HG02840 (cell line): ENCODE data around the gene VGF.

Experiments
- ATAC-seq: cut with Tn5 transposase; IDR thresholded peaks from one replicate; pipeline ENCODE4 v1.9.1; 2021; ENCODE audit warnings: mild to moderate bottlenecking, moderate library complexity, moderate number of reproducible peaks; ENCODE audit not compliant: unreplicated experiment, low FRiP score

VGF gene

DNA sequence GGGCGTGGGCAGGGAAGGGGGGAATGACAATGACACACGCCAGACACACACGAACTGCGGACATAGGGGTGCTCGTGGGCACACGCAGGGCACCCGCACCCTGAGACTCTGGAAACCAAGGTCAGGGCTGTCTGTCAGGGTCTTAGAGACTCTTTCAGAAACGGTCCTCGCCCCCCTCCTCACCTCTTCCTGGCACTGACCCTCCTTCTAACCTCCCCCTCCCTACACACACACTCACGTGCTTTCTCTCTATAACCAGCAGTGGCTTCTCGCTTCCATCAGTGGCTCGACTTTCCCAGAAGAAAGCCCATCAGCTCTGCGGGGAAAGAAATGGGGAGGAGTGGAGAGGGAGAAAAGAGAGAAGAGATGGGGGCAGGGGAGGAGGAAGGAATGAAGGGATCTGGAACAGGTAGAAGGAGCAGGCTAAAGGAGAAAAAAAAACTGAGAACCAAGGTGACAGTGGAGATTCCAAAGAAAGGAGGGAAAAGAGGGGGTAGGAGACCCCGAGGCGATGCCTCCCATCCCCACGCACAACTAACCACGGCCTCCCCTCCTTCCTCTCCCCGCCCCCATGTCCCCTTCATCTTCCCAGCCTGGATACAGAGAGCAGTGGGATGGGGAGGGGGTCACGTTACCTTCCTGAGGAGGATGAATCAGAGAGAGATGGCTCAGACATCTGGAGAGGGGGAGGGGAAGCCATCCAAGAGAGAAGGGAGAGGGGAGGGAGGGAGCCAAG, 1.7 kb upstream of the VGF start:
- no peak for ATAC-seq

DNA sequence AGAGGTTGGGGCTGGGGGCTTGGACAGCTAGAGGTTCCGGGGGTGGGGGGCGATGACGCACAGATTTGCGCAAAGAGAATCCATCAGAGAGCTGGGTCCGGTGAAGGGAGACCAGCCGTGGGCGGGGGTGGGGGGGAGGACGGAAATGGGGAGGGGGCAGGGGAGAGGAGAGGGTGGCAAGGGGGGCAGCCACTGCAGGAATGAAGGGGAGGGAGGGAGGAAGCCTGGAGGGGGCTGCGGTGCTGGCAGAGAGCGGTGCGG, 1.2 kb upstream of the VGF start:
- ATAC-seq = no peak

DNA sequence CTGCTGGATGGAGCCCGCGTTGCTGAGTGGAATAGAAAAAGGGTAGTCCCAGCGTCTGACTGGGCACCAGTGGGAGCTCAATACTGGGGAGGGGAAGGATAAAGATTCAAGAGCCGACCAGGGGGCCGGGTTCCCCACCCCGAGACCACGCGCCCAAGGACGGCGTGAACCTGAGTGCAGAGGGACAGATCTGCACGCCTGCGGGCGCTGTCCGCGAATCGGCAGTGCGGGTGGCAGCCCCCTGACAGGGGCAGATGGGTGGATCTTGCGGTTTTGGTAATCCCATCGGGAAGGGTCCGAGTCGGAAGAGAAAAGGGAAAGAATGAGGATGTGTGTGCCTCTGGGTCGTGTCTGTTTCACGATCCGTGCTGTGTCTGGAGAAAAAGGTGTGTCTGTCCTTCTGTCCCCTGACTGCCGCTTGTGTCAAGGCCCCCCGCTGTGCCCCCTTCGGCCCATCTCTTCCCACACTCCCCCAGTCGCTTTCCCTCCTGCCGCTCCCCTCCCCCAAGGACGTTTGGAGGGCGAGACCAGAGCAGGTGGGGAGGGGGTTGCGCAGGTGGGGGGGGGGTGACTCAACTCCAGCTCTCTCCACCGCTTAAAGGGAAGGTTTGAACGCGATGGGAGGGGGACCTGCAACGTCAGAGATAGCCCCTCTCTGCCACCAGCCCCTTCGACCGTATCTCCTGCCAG, 734 bp upstream of the VGF start:
- no peak for ATAC-seq

DNA sequence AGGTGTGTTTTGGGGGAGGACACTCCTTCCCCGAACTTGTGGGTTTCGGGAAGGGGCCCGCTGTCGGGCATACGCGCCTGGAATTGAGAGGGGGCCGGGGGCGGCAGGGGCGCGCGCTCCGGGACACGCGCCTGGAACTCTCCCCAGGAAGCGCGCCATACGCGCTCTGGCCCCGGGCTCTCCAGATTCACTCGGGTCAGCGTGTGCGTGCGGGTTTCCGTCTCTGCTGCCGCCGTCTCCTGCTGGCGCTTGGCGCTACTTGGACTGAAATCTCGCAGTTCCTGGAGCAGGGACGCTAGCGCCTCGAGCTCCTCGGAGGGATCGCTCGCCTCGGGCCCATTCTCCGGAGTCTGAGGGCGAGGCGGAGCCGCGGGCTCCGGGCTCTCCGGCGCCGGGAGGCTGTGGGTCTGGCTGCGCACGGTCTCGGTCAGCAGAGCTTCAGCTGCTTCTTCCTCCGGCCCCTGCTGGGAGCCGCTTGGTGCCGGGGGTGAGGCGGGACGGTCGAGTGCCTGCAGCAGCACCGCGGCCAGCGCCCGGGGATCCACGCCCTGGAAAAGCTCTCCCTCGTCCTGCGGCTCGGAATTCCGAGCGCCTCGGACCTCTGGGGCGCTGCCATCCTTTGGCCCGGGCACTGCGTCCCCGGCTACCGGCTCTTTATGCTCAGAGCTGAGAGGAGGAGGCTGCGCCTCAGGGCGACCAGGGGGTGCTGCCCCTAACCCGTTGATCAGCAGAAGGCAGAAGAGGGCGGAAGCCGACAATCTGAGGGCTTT, 1.1 kb downstream of the VGF start:
- no peak for ATAC-seq

DNA sequence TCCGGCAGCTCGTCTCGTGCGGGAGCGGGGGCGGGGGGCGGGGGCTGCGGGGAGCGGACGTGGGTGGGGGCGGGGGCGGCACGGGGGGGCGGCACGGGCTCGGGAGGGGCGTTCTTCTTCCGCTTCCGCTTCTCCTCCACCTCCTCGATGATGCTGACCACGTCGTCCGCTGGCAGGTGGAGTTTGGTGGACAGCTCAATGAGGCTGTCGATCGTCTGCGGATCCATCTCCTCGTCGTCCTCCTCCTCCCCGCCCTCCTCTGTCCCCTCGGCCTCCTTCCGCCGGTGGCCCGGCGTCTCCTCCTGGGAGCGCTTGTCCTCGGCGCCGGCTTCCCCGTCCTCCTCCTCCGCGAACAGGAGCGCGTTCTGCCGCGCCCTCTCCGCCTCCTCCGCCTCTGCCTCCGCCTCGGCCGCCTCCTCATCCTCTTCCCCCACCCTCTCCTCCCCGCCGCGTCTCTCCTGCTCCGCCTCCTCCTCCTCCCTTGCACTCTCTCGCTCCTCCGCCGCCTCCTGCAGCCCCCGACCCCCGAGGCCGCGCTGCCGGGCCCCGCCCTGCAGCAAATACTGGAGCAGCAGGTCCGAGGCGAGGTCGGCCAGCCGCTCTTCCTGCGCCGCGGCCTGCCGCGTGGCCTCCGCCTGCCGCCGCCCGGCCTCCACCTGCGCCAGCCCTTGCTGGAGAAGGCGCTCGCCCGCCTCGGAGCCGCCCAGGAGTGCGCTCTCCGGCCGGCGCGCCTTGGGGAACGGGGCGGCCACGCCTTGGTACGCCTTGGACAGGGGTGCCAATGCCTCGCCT, 1.9 kb downstream of the VGF start:
- ATAC-seq = no peak

DNA sequence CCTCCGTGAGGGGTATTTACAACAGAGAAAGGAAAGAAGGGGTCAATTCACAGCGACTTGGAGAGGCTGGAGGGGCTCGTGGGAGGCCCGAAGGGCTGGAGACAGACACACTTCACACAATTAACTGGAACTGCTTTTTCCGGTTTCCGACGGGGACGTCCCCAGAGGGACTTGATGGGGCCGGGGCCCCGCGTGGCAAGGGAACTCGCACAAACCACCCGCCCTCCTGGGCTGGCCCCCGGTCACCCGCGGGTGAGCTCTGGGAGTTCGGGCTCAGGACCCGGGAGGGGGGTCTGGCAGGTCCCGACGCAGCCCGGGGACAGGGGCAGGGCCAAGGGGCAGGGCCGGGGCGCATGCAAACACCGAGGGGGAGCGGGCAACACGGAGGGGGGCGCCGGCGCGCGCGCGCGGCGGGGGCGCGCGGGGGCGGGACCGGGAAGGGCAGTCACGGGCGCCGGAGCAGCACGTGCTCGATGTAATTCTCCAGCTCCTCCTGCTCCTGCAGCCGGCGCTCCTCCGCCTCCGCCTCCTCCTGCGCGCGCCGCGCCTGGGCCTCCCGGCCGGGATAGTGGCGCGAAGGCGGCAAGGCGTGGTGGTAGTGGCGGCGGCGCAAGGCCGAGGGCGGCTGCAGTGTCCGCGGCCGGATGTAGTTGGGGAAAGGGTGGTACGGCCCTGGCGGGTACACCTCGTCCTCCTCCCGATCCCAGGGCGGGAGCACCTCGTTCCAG, 2.7 kb downstream of the VGF start:
- ATAC-seq = no peak

DNA sequence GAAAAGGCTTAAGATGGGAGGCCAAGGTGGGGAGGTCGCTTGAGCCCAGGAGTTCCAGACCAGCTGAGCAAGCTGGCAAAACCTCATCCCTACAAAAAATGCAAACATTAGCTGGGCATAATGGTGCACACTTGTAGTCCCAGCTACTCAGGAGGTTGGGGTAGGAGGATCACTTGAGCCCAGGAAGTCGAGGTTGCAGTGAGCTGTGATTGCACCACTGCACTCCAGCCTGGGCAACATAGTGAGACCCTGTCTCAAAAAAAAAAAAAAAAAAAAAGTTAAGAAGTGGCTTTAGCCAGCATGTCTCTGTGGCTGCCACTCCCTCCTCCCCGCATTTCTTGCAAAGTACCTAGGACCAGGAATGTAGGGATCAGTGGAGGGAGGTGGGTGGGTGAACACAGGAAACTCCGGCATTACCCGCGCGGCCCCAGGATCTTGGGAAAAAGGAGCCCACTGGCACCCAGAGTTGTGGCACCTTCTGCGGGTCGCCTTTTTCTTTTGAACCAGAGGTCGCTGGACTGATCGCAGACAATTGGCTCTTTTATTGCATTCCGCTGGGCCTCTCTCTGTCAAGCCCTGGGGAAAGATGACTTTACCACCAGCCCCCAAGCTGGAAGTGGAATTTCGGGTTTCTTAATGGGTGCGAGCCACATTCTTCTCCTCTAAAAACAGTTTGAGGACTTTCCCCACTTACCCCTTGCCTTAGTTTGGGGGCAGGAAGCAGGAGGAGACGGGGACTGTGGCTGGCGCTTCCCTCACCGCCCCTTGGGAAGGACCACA, 3.5 kb downstream of the VGF start:
- no peak for ATAC-seq

DNA sequence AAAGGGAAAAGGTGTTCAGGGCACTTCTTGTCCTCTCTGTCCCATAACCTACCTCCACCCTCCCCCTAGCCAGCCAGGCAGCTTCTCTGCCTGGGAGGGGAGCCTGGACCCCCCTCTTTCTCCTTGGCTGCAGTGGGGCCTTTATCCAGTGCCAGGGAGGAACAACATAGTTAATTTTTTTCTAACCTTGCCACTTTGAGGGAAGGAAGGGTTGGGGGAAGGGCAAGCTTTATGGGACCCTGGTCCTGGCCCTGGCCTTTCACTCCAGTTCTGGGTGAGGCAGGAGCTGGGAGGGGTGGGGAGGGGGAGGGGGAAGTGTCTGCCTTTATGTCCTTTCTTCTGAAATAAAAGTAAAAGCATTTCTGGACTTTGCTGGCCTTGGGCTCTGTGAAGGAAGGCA, 4.5 kb downstream of the VGF start:
- no peak for ATAC-seq

DNA sequence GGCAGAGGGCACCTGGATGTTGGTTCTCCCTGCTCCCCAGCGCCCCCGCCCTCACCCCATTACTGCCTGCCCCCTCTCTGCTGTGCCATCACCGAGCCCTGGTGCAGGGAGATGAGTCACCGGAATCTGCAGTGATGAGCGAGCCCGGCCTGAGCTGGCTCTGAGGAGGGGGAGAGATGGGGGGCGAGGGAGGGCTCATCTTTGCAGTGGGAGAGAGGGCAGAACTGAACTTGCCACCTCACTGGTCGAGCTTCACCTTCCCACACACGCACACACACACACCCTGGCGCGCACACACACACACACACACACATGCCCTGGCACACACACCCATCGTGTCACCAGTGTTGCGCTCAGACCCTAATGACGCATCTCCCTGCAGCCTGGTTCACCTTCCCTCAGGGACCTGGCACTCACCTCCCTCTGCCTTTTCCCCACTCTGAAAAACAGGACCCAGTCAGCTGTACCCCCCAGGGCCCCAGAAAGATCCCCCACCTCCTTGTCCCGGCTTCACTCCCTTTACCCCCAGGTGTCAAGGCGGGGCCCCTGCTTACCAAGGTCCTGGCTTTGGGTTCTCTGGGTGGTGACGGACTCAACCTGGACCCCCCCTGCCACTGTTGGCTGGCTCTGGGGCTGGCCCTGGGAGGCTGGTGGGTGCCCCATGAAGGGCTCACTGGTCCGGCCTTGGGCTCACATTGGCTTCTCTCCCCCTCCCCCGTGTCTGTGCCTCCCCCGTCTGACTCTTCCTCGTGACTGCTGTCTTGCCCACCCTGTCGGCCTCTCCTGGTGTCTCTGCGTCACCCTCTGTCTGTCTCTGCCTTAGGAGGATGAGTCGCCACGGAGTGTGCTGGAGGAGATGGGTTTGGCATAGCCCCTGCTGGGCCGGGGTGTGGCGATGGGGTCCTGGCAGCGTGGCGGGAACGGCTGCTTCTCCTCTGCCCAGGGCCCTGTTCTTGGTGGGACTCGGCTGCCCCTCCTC, 5.4 kb downstream of the VGF start:
- ATAC-seq = no peak

DNA sequence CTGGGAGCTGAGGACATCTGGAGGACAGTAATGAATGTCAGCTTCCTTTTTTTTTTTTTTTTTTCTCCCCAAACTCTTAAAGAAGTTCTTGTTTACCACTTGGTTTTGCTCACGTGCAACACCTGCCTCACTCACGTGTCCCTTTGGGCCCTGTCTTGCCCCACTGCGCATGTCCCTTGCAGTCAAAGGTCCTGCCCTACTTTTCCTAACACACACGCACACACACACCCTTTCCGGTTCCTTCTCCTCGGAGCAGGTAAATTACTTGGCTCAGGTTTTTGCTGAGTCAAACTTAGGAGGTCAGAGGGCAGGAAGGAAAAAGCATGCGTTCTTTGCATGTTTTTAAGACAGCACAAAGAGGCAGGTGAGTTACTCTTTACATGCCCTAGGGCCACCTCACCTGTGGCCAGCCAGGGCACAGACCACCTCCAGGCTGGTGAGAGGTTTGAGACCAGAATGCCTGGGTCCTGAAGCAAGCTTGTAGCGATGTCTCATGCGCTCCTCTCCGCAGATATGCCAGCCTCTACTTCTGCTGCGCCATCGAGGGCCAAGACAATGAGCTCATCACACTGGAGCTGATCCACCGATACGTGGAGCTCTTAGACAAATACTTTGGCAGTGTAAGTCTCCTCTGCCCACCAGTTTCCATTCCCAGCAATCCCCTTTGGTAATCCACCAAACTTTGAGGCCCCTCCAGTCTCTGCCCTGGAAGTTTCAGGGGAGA, 8.3 kb downstream of the VGF start:
- ATAC-seq = no peak

DNA sequence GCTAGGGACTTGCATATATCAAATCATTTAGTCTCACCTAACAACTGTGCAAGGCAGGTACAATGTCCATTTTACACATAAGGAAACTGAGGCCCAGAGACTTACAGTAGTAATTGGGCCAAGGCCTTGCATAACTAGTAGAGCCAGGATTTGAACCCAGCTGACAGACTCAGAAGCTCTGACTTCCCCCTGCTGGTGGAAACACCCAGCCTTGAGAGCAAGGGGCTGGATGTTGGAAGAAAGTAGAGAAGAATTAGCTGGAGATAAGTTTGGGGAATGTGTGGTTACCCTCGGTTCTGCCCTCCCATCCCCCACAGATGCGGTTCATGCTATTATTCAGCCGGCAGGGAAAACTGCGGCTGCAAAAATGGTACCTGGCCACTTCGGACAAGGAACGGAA, 9.1 kb downstream of the VGF start:
- no peak for ATAC-seq

DNA sequence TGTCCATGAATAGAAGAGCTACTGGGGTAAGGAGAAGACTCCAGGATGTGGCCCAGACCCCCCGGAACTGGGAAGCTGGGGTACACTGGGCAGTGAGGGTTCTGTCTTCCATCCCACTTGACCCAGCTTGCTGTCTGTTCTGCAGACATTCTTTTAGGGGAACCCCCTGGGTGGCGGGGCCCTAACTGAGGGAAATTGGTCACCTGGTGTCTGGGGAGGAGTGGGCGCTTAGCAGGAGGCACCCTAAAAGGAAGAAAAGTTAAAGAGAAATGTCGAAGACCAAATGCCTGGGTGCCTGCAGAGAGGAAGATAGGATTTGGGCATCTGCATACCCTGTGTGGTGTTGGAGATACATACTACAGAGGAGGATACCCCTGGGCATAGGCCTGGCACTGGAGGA, 10.1 kb downstream of the VGF start:
- no peak for ATAC-seq

DNA sequence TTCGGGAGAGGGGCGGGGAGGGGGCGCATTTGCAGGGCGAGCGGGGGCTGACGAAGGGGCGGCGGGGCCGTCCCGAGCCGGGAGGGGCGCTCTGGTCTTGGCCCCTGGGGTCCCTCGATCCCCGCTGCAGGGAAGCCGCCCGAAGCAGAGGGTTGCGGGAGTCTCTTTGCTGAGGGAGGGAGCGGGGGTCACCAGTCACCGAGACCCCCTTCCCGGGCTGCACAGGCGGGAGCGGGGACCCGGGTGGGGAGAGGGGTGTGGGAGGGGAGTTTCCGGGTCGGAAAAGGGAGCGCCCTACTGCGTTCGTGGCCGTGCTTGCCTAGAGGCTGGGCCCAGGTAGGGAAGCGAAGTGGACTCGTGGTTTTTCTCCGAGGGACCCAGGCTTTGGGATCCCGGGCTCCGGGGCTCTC, 10.7 kb downstream of the VGF start:
- no peak for ATAC-seq

DNA sequence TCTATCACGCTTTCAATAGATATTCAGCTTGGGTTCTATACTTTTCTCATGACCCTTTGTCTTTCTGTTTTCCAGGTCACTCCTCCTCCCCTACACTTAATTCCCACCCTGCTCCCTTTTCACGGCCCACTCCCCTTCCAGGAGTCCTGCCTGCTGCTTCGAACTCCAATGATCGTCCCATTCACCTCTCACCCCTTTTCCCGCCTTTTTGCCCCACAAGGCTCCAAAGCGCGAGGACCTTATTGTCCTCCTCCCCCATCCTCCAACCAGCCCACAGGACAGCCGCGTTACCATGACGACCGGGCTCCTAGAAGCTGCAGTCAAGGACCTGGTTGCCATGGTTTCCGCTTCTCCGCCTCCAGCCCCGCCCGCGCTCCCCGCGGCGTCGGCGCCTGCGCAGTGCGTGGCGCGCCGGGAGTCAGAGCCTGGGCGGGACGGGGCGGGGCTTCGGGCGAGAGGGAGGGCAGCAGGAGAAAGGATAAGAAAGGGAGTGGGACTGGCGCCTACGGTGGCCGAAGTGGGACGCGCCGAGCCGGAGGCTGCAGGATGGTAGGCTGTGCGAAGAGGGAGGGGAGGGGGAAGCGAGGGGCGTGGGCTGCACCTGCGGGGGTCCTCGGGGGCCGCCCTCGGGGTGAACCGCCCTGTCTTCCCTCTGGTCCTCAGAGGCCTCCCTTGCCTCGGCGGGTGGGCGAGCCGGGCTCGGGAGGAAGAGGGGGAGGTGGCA, 11.2 kb downstream of the VGF start, which contains the start of gene AP1S1:
TSS of gene AP1S1 (plus strand) at position 508 of the 724 bp plus-strand sequence. CDS start at position 547, 39 bp downstream.
- ATAC-seq = peak; percentile 71

DNA sequence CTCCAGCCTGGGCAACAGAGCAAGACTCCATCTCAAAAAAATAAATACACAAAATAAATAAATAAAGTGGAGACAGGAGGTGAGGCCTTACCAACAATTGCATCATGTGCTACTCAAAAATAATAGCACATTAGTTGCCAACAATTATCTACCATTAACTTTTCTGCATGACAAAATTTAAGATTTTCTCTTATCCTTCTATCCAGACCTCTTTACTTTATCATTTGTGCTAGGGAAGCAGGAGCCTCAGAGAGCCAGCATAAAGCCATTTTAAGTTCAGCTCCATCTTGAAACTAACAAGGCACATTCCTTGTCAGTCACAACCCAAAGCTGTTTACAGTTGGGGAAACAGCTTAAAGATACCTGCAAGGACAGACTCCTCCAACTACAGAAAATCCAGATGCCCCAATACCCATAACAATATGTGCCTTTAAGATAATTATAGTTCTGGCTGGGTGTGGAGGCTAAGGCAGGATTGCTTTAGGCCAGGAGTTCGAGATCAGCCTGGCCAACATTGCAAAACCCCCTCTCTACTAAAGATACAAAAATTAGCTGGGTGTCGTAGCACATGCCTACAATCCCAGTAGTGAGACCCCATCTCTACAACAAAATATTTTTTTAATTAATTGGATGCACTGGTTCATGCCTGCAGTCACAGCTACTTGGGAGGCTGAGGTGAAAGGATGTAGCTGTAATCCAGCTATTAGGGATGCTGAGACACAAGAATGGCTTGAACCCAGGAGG, 13.3 kb downstream of the VGF start:
- no peak for ATAC-seq

DNA sequence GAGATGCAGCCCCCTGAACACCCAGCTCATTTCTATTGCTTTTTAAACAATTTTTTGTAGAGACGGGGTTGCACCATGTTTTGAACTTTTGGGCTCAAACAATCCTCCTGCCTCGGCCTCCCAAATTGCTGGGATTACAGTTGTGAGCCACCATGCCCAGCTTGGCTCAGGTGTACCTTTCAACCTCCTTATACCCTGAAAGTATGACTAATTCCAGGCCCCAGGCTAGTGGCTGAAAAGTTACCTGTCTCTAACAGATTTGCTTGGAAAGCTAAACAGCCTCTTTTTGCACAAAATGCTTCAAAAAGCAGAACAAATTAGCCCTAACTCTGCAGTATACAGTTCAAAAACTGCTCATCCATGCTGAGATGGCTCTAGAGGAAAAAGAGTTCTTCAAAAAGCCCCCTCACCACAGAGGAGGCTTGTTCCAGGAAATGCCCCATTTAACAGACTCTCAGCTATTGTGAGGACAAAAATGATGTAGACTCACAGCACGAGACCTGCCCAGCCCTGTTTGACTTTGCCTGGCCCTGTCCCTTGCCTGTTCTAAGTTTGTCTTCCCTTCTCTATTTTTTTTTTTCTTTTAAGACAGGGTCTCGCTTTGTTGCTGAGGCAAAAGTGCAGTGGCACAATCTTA, 24.5 kb downstream of the VGF start:
- no peak for ATAC-seq
